Right lobe of liver (tissue), 4 donors: ENCODE data around the gene GALNT7.

Experiments
- POLR2A ChIP-seq: fragments of 450-650 bp; IDR thresholded peaks from one replicate; pipeline ENCODE4 v1.6.1; 2017; ENCODE audit warnings: antibody characterized with exemption, mild to moderate bottlenecking
- TF ChIP-seq, protein P1 (sequence below), 4 donors: fragments of 200-600 bp in 3 of 4; fragments of 450-650 bp in 1 of 4; IDR thresholded peaks; one replicate each; pipeline versions ENCODE4 v1.5.1 to v1.8.0; 2016 to 2022; ENCODE audit warnings: antibody characterized with exemption in 4 of 4, mild to moderate bottlenecking in 2 of 4
- donor health status: DM: no; HTN: no; CAD: no.
- donor health status: DM: no; HTN: no; CAD: no.
- donor health status: DM: no; HTN: yes; CAD: no.

GRCh38 chr4:173195109-173195508 lies 26.5 kb downstream of the GALNT7 start:
- no peak for TF ChIP-seq POLR2A
- TF ChIP-seq, protein P1, sequence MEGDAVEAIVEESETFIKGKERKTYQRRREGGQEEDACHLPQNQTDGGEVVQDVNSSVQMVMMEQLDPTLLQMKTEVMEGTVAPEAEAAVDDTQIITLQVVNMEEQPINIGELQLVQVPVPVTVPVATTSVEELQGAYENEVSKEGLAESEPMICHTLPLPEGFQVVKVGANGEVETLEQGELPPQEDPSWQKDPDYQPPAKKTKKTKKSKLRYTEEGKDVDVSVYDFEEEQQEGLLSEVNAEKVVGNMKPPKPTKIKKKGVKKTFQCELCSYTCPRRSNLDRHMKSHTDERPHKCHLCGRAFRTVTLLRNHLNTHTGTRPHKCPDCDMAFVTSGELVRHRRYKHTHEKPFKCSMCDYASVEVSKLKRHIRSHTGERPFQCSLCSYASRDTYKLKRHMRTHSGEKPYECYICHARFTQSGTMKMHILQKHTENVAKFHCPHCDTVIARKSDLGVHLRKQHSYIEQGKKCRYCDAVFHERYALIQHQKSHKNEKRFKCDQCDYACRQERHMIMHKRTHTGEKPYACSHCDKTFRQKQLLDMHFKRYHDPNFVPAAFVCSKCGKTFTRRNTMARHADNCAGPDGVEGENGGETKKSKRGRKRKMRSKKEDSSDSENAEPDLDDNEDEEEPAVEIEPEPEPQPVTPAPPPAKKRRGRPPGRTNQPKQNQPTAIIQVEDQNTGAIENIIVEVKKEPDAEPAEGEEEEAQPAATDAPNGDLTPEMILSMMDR (IDR thresholded peaks at IDR 0.05): no peak
